ENCODE data around the gene PLA2G2F. TPM values are rescaled to one million over a fixed set of nuclear protein-coding genes. Genes with fewer than 3 reads are reported as not detected.

PLA2G2F gene
- total RNA-seq, 1 experiment from 2014 or later: 0.20 TPM

- no peaks in the 10 kb centered on the region for H3K9me2 ChIP-seq (ENCODE audit: insufficient read depth)
- H3K79me2 ChIP-seq (ENCODE audit: low read depth): no peaks in the 10 kb centered on the region
- peaks cover 7% of the 10 kb centered on the region; the same call in 1 of the 2 replicates for H3F3A ChIP-seq (ENCODE audit: insufficient read depth, low read depth)
- DNase-seq: no peak
- no peaks in the 10 kb centered on the region for H4K20me1 ChIP-seq (ENCODE audit: insufficient read depth)
- no TSS peak for BruUV-seq (replicated peaks)
- no peaks in the 10 kb centered on the region for H3K27me3 ChIP-seq (ENCODE audit: insufficient read depth, low read depth)
- no peaks in the 10 kb centered on the region for H3K9me3 ChIP-seq (ENCODE audit: insufficient read depth, low read depth)
- no peak overlapping the region for H3K4me3 ChIP-seq
- peaks cover 45% of the 10 kb centered on the region for H3K4me1 ChIP-seq (replicated peaks; ENCODE audit: insufficient read depth)
- ChIA-PET POLR2A (ENCODE audit: unreplicated experiment) (no interaction called here), CTCF (no interaction called here)
- H2AFZ ChIP-seq: no peak overlapping the region
- H3K4me2 ChIP-seq: no peak overlapping the region
- intact Hi-C loops (cut with micrococcal nuclease; ENCODE audit: unreplicated experiment): no loop called here
- TF ChIP-seq CTCF (conservative IDR thresholded peaks at IDR 0.05) (no peak), EZH2 (IDR thresholded peaks at IDR 0.05; ENCODE audit: low read depth) (no peak)
- no peak overlapping the region for H3K27ac ChIP-seq
- no peaks in the 10 kb centered on the region for H3K36me3 ChIP-seq (ENCODE audit: low read depth)
These were observed 1.9 kb downstream of the PLA2G2F start for GRCh38 chr1:20141001-20141400.

- Histone ChIP-seq H3F3A (ENCODE audit: insufficient read depth, low read depth) (peaks cover 7% of the 10 kb centered on the region; the same call in 1 of the 2 replicates), H2AFZ (no peak overlapping the region), H3K27me3 (ENCODE audit: insufficient read depth, low read depth) (no peaks in the 10 kb centered on the region), H3K79me2 (ENCODE audit: low read depth) (no peaks in the 10 kb centered on the region), H4K20me1 (ENCODE audit: insufficient read depth) (no peaks in the 10 kb centered on the region), H3K4me3 (no peak overlapping the region), H3K4me2 (no peak overlapping the region), H3K9me3 (ENCODE audit: insufficient read depth, low read depth) (no peaks in the 10 kb centered on the region), H3K9me2 (ENCODE audit: insufficient read depth) (no peaks in the 10 kb centered on the region), H3K36me3 (ENCODE audit: low read depth) (no peaks in the 10 kb centered on the region), H3K27ac (no peak overlapping the region), H3K4me1 (replicated peaks; ENCODE audit: insufficient read depth) (peaks cover 40% of the 10 kb centered on the region)
- ChIA-PET CTCF (no interaction called here), POLR2A (ENCODE audit: unreplicated experiment) (no interaction called here)
- no peak for DNase-seq
- TF ChIP-seq EZH2 (IDR thresholded peaks at IDR 0.05; ENCODE audit: low read depth): no peak
- no peak for TF ChIP-seq CTCF (conservative IDR thresholded peaks at IDR 0.05)
- intact Hi-C loops (cut with micrococcal nuclease; ENCODE audit: unreplicated experiment): no loop called here
- BruUV-seq (replicated peaks): no TSS peak
These were observed 2.3 kb downstream of the PLA2G2F start for GRCh38 chr1:20141466-20141865.

- Histone ChIP-seq H2AFZ (no peak overlapping the region), H3K27ac (no peak overlapping the region), H3K79me2 (ENCODE audit: low read depth) (no peaks in the 10 kb centered on the region), H3K4me1 (replicated peaks; ENCODE audit: insufficient read depth) (peaks cover 33% of the 10 kb centered on the region), H3K9me3 (ENCODE audit: insufficient read depth, low read depth) (no peaks in the 10 kb centered on the region), H3K27me3 (ENCODE audit: insufficient read depth, low read depth) (no peaks in the 10 kb centered on the region), H4K20me1 (ENCODE audit: insufficient read depth) (no peaks in the 10 kb centered on the region), H3F3A (ENCODE audit: insufficient read depth, low read depth) (peaks cover 7% of the 10 kb centered on the region; the same call in 1 of the 2 replicates), H3K4me2 (no peak overlapping the region), H3K9me2 (ENCODE audit: insufficient read depth) (no peaks in the 10 kb centered on the region), H3K36me3 (ENCODE audit: low read depth) (no peaks in the 10 kb centered on the region), H3K4me3 (no peak overlapping the region)
- ChIA-PET CTCF (no interaction called here), POLR2A (ENCODE audit: unreplicated experiment) (no interaction called here)
- DNase-seq: no peak
- intact Hi-C loops (cut with micrococcal nuclease; ENCODE audit: unreplicated experiment): no loop called here
- TF ChIP-seq EZH2 (IDR thresholded peaks at IDR 0.05; ENCODE audit: low read depth) (no peak), CTCF (conservative IDR thresholded peaks at IDR 0.05) (no peak)
- no TSS peak for BruUV-seq (replicated peaks)
These were observed 3.0 kb downstream of the PLA2G2F start for GRCh38 chr1:20142001-20142710.

Data from PC-9 (cell line).